Panc1 (cell line): ENCODE data around the gene LRMDA.

Experiments used
- CTCF ChIP-seq: fragments of 450-650 bp; IDR thresholded peaks from 2 replicates; pipeline ENCODE4 v1.5.1; 2017; ENCODE audit warnings: mild to moderate bottlenecking
- SIN3A ChIP-seq: IDR thresholded peaks from 2 replicates; pipeline ENCODE4 v1.6.1; 2012; ENCODE audit warnings: low read depth, mild to moderate bottlenecking, low read length, moderate library complexity, borderline replicate concordance; ENCODE audit not compliant: insufficient read depth

- TF ChIP-seq SIN3A: no peak
- TF ChIP-seq CTCF: no peak
Measured at GRCh38 chr10:75437693-75438092, 6.3 kb downstream of the LRMDA start.
